Measurements from ENCODE around the gene USP10.
"Not testable (repeated sequence)": the region's sequence is repeated elsewhere in the genome, so short reads cannot be mapped to it uniquely, and the experiment has no call there.

The USP10 gene

GRCh38 chr16:84675423-84675822 is 24.4 kb upstream of the USP10 start:
- no peak for FAIRE-seq

GRCh38 chr16:84675884-84676283 is 23.9 kb upstream of the USP10 start:
- FAIRE-seq: no peak

- FAIRE-seq: no peak
Observed at GRCh38 chr16:84677017-84677803, 22.6 kb upstream of the USP10 start.

GRCh38 chr16:84677849-84678248 is 22.0 kb upstream of the USP10 start:
- FAIRE-seq: no peak

GRCh38 chr16:84678541-84678940 is 21.3 kb upstream of the USP10 start:
- FAIRE-seq: no peak

- FAIRE-seq: no peak
Observed at GRCh38 chr16:84680165-84680842, 19.5 kb upstream of the USP10 start.

- FAIRE-seq: no peak
Observed at GRCh38 chr16:84680843-84681629, 18.8 kb upstream of the USP10 start.

GRCh38 chr16:84683691-84684591 is 15.9 kb upstream of the USP10 start:
- FAIRE-seq: no peak

GRCh38 chr16:84684592-84684965 is 15.2 kb upstream of the USP10 start:
- FAIRE-seq: no peak

GRCh38 chr16:84685210-84685609 is 14.6 kb upstream of the USP10 start:
- FAIRE-seq: no peak

- FAIRE-seq: no peak
Observed at GRCh38 chr16:84686707-84687298, 13.0 kb upstream of the USP10 start.

- FAIRE-seq: no peak
Observed at GRCh38 chr16:84687715-84688114, 12.1 kb upstream of the USP10 start.

GRCh38 chr16:84688163-84688562 is 11.6 kb upstream of the USP10 start:
- FAIRE-seq: not testable (repeated sequence)

- FAIRE-seq: no peak
Observed at GRCh38 chr16:84689111-84689510, 10.7 kb upstream of the USP10 start.

- FAIRE-seq: no peak
Observed at GRCh38 chr16:84690088-84690819, 9.5 kb upstream of the USP10 start.

- no peak for FAIRE-seq
Observed at GRCh38 chr16:84692451-84693214, 7.2 kb upstream of the USP10 start.

- not testable (repeated sequence) for FAIRE-seq
Observed at GRCh38 chr16:84693869-84694268, 5.9 kb upstream of the USP10 start.

GRCh38 chr16:84694980-84695379 is 4.8 kb upstream of the USP10 start:
- no peak for FAIRE-seq

- FAIRE-seq: no peak
Observed at GRCh38 chr16:84699147-84699711, 571 bp upstream of the USP10 start.
